Omental fat pad (tissue), 4 donors: ENCODE data around the gene STT3B. TPM values are rescaled to one million over a fixed set of nuclear protein-coding genes. Genes with fewer than 3 reads are reported as not detected.

Source experiments
- ATAC-seq: fragments of 150-250 bp; one replicate; pipeline ENCODE4 v1.9.1; 2016; ENCODE audit warnings: mild to moderate bottlenecking, moderate library complexity; ENCODE audit not compliant: low FRiP score
- DNase-seq: peaks from one replicate; pipeline ENCODE4 v3.0.0-alpha.2; 2019; ENCODE audit warnings: low spot score
- CTCF ChIP-seq, 3 donors: fragments of 450-650 bp; IDR thresholded peaks; one replicate each; pipeline ENCODE4 v1.5.1; 2016 to 2017; ENCODE audit warnings: antibody characterized with exemption in 3 of 3, mild to moderate bottlenecking in 3 of 3, moderate library complexity in 2 of 3
- total RNA-seq, 4 donors: library from RNA; depleted of rRNA; stranded (reverse); fragments of >200 nt; gene quantifications; one replicate each; pipeline ENCODE4 v1.1.0, GENCODE V29; 2016

The STT3B gene
- total RNA-seq, 4 donors from 2014 or later, result 74.4 to 126 (median 97.5) TPM

- no peak for ATAC-seq
- no peak for TF ChIP-seq CTCF (IDR thresholded peaks at IDR 0.05)
Observed at GRCh38 chr3:31680072-31680870, 147.5 kb downstream of the STT3B start.

More at GRCh38 chr3:31680072-31680870, 147.5 kb downstream of the STT3B start:
- DNase-seq, result no peak
